Naive thymus-derived CD4-positive, alpha-beta T cell (primary cell): ENCODE measurements around the gene XPNPEP2. TPM values are rescaled to one million over a fixed set of nuclear protein-coding genes. Genes with fewer than 3 reads are reported as not detected.

Source experiments
- ATAC-seq: fragments of 150-1000 bp; cut with Tn5 transposase; 2 replicates; pipeline ENCODE4 v1.10.0; 2021; ENCODE audit warnings: mild to moderate bottlenecking, moderate library complexity
- CTCF ChIA-PET: fragments of 350-600 bp; sonication (Branson Sonifier 250); formaldehyde crosslinking; loops from one replicate; lab custom pipeline; 2021; ENCODE audit warnings: antibody characterized with exemption; lab: Charles Lee
- POLR2A ChIA-PET: fragments of 350-600 bp; sonication (Branson Sonifier 250); formaldehyde crosslinking; loops from one replicate; lab custom pipeline; 2021; ENCODE audit warnings: antibody characterized with exemption, inconsistent platforms; lab: Charles Lee
- DNase-seq, 9 donors: peaks; one replicate each; pipeline versions ENCODE4 v3.0.0 to v3.0.0-alpha.2; 2020 to 2022; ENCODE audit warnings: mixed read lengths in 1 of 9
- H3K27ac ChIP-seq: one replicate; pipeline ENCODE4 v1.7.0; 2013; ENCODE audit warnings: mild to moderate bottlenecking, low read depth, low read length, moderate library complexity
- H3K27me3 ChIP-seq, 2 donors: one replicate each; pipeline ENCODE4 v1.7.0; 2013; ENCODE audit warnings: low read length in 2 of 2, mild to moderate bottlenecking in 2 of 2, moderate library complexity in 2 of 2; ENCODE audit not compliant: control insufficient read depth in 2 of 2, insufficient read depth in 2 of 2
- H3K36me3 ChIP-seq, 3 experiments: 1 replicate in 2 of 3; 2 replicates in 1 of 3; pipeline ENCODE4 v1.7.0; 2013; ENCODE audit warnings: low read length in 3 of 3, mild to moderate bottlenecking in 3 of 3, moderate library complexity in 1 of 3; ENCODE audit not compliant: insufficient read depth in 3 of 3, control insufficient read depth in 2 of 3
- H3K4me1 ChIP-seq, 2 donors: one replicate each; pipeline ENCODE4 v1.7.0; 2013; ENCODE audit warnings: low read length in 2 of 2, mild to moderate bottlenecking in 2 of 2, moderate library complexity in 1 of 2; ENCODE audit not compliant: control insufficient read depth in 2 of 2, insufficient read depth in 2 of 2
- H3K4me3 ChIP-seq: 2 replicates; pipeline ENCODE4 v1.7.0; 2013; ENCODE audit warnings: mild to moderate bottlenecking, low read length
- H3K9me3 ChIP-seq, 3 experiments: 1 replicate in 2 of 3; 2 replicates in 1 of 3; pipeline ENCODE4 v1.7.0; 2013; ENCODE audit warnings: low read length in 3 of 3; ENCODE audit not compliant: control insufficient read depth in 2 of 3
- H3K27ac Mint-ChIP-seq, 9 donors: one replicate each; pipeline ENCODE4 v1.8.0; 2020 to 2022; ENCODE audit warnings: mixed read lengths in 9 of 9, mild to moderate bottlenecking in 8 of 9, moderate library complexity in 5 of 9, inconsistent platforms in 2 of 9
- H3K27me3 Mint-ChIP-seq, 5 donors: one replicate each; pipeline ENCODE4 v1.8.0; 2021 to 2022; ENCODE audit warnings: mixed read lengths in 5 of 5, mild to moderate bottlenecking in 1 of 5
- H3K36me3 Mint-ChIP-seq, 5 donors: one replicate each; pipeline ENCODE4 v1.8.0; 2020 to 2022; ENCODE audit warnings: mixed read lengths in 5 of 5, mild to moderate bottlenecking in 3 of 5, inconsistent platforms in 1 of 5
- H3K4me1 Mint-ChIP-seq, 7 donors: one replicate each; pipeline ENCODE4 v1.8.0; 2020 to 2022; ENCODE audit warnings: mixed read lengths in 7 of 7, mild to moderate bottlenecking in 3 of 7, inconsistent platforms in 1 of 7
- H3K4me3 Mint-ChIP-seq, 10 donors: one replicate each; pipeline ENCODE4 v1.8.0; 2020 to 2022; ENCODE audit warnings: mild to moderate bottlenecking in 10 of 10, mixed read lengths in 10 of 10, moderate library complexity in 6 of 10, inconsistent platforms in 2 of 10
- H3K9me3 Mint-ChIP-seq, 11 donors: one replicate each; pipeline ENCODE4 v1.8.0; 2020 to 2022; ENCODE audit warnings: mixed read lengths in 11 of 11, mild to moderate bottlenecking in 4 of 11, inconsistent platforms in 1 of 11, moderate library complexity in 1 of 11
- intact Hi-C, 2 donors: fragments of 100-400 bp; cut with micrococcal nuclease; formaldehyde crosslinking; loops; one replicate each; pipeline ENCODE4 v1.15.1; 2023
- polyA plus RNA-seq, 2 donors: library from polyadenylated mRNA; unstranded; fragments of 300-500 nt; fragmentation: Illumina TruSeq; gene quantifications; one replicate each; pipeline ENCODE4 v1.2.3, GENCODE V29; 2021
- total RNA-seq, 6 experiments: library from RNA in 5 of 6; stranded (reverse) in 5 of 6; gene quantifications; 1 replicate in 5 of 6; 2 replicates in 1 of 6; pipeline ENCODE4 v1.2.3 and lab custom pipeline; 2021 to 2026

XPNPEP2 gene
- total and polyA plus RNA-seq, 7 experiments from 2014 or later: 0.13 to 0.82 (median 0.29) TPM; not detected in 4

DNA sequence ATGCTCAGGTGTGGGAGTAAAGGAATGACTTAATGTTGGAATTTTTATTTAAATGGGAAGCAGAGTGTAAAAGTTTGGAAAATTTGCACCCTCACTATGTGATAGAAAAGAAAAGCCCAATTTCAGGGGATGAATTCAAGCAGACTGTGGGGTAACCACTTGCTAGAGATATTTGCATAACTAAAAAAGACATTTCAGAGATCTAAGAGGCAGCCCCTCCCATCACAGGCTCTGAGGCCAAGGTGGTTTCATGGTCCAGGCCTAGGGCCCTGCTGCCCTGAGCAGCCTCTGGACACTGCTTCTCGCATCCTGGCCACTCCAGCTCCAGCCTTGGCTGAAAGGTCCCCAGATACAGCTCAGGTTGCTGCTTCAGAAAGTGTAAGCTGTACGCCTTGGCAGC, 5.9 kb upstream of the XPNPEP2 start:
- Histone ChIP-seq H3K4me1 (peaks cover 8 to 34% of the 10 kb centered on the region in 2 donors), H3K9me3 (no peaks in the 10 kb centered on the region), H3K27ac (no peak overlapping the region), H3K36me3 (no peaks in the 10 kb centered on the region), H3K27me3 (no peaks in the 10 kb centered on the region), H3K4me3 (no peak overlapping the region)
- peaks cover 29 to 57% (median 40%) of the 10 kb centered on the region in 7 donors for H3K4me1 Mint-ChIP-seq
- intact Hi-C loops: no loop called here
- H3K36me3 Mint-ChIP-seq: peaks cover 0 to 10% (median 0%) of the 10 kb centered on the region in 5 donors
- DNase-seq (no peak), ATAC-seq (no peak)
- POLR2A ChIA-PET: interaction anchor here (1.1 kb wide), 1 partner anchor 49 kb away, joined by 3 read pairs; no protein-coding TSS in a partner anchor
- H3K4me3 Mint-ChIP-seq: no peak overlapping the region
- peak overlapping the region in 1 of 9 donors; percentile 48 for H3K27ac Mint-ChIP-seq
- H3K27me3 Mint-ChIP-seq: no peaks in the 10 kb centered on the region
- peaks cover 0 to 7% (median 0%) of the 10 kb centered on the region in 11 donors for H3K9me3 Mint-ChIP-seq
- CTCF ChIA-PET: no interaction called here

DNA sequence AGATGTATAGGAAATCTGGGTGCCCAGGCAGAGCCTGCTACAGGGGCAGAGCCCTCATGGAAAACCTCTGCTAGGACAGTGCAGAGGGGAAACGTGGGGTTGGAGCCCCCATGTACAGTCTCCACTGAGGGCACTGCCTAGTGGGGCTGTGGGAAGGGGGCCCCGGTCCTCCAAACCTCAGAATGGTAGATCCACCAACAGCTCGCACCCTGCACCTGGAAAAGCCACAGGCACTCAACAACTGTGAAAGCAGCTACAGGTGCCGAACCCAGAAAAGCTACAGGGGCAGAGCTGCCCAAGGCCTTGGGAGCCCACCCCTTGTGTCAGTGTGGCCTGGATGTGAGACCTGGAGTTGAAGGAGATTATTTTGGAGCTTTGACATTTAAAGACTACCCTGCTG, 5.4 kb upstream of the XPNPEP2 start:
- intact Hi-C loops: no loop called here
- Mint-ChIP-seq H3K36me3 (peaks cover 0 to 10% (median 0%) of the 10 kb centered on the region in 5 donors), H3K9me3 (peaks cover 0 to 7% (median 0%) of the 10 kb centered on the region in 11 donors), H3K27ac (no peak overlapping the region), H3K4me3 (no peak overlapping the region), H3K27me3 (no peaks in the 10 kb centered on the region), H3K4me1 (peaks cover 29 to 62% (median 42%) of the 10 kb centered on the region in 7 donors)
- ChIA-PET POLR2A (interaction anchor here (1.1 kb wide), 1 partner anchor 48 kb away, joined by 3 read pairs; no protein-coding TSS in a partner anchor), CTCF (no interaction called here)
- Histone ChIP-seq H3K4me1 (peaks cover 8 to 34% of the 10 kb centered on the region in 2 donors), H3K36me3 (no peaks in the 10 kb centered on the region), H3K27ac (no peak overlapping the region), H3K9me3 (no peaks in the 10 kb centered on the region), H3K27me3 (no peaks in the 10 kb centered on the region), H3K4me3 (no peak overlapping the region)
- DNase-seq (no peak), ATAC-seq (no peak)

- peaks cover 0 to under 1% (median 0%) of the 10 kb centered on the region in 5 donors for H3K36me3 Mint-ChIP-seq
- DNase-seq: no peak
- H3K27ac Mint-ChIP-seq: peak overlapping the region in 6 of 9 donors; percentile 28 to 82 (median 59)
- H3K9me3 Mint-ChIP-seq: peaks cover 0 to 3% (median 0%) of the 10 kb centered on the region in 11 donors
- ChIA-PET POLR2A (interaction anchor here (0.5 to 4.7 kb wide), 7 partner anchors 9 to 47 kb away, joined by 3 to 16 read pairs (median 5); partner anchors contain the start of gene SASH3), CTCF (no interaction called here)
- H3K4me3 ChIP-seq: no peak overlapping the region
- H3K4me3 Mint-ChIP-seq: peak overlapping the region in 8 of 10 donors; percentile 23 to 61 (median 36)
- H3K27me3 Mint-ChIP-seq: no peaks in the 10 kb centered on the region
- H3K4me1 Mint-ChIP-seq: peaks cover 12 to 44% (median 22%) of the 10 kb centered on the region in 7 donors
- H3K27me3 ChIP-seq: no peaks in the 10 kb centered on the region
- intact Hi-C loops: loop anchor here in 1 of 2 donors (2.0 kb wide), 1 partner anchor 86 kb away; no protein-coding TSS in a partner anchor
- peak; percentile 54 for ATAC-seq
- no peak overlapping the region for H3K27ac ChIP-seq
- no peaks in the 10 kb centered on the region for H3K9me3 ChIP-seq
- H3K36me3 ChIP-seq: no peaks in the 10 kb centered on the region
- peaks cover 8 to 21% of the 10 kb centered on the region in 2 donors for H3K4me1 ChIP-seq
Measured at GRCh38 chrX:129736491-129736890, 2.3 kb upstream of the XPNPEP2 start.

DNA sequence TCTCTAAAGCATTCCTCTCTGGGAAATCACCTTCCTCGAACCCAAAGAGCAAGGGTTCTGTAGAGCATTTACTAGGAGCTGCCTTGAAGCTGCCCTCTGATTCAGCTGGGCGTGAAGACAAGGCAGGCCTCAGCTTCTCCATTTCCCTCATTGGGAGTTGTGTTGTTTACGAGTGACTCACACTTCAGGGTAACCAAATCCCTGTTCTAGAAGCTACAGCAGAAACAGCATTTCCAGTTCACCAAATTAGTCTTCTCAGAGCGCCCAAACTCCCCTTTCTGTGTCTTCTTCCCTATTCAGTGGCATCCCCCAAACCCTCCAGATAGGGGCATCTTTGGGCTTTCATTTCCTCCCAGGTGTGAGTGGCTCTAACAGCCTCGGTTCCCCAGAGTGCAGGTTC, 863 bp upstream of the XPNPEP2 start:
- no peak overlapping the region for H3K27ac ChIP-seq
- intact Hi-C loops: loop anchor here in 1 of 2 donors (2.0 kb wide), 1 partner anchor 85 kb away; no protein-coding TSS in a partner anchor
- Mint-ChIP-seq H3K27me3 (no peaks in the 10 kb centered on the region), H3K4me3 (peak overlapping the region in 1 of 10 donors; percentile 42), H3K36me3 (no peaks in the 10 kb centered on the region), H3K4me1 (peaks cover 14 to 45% (median 29%) of the 10 kb centered on the region in 7 donors), H3K9me3 (peaks cover 0 to 3% (median 0%) of the 10 kb centered on the region in 11 donors), H3K27ac (peak overlapping the region in 2 of 9 donors; percentile 53 to 72)
- H3K4me1 ChIP-seq: peaks cover 8 to 17% of the 10 kb centered on the region in 2 donors
- ChIA-PET CTCF (interaction anchor here (0.7 kb wide), 1 partner anchor 54 kb away, joined by 8 read pairs; no protein-coding TSS in a partner anchor), POLR2A (interaction anchor here (0.6 to 4.7 kb wide), 4 partner anchors 8 to 56 kb away, joined by 3 to 16 read pairs (median 4); partner anchors contain the start of gene SASH3)
- ATAC-seq (peak; percentile 63), DNase-seq (no peak)
- H3K4me3 ChIP-seq: no peak overlapping the region
- H3K27me3 ChIP-seq: no peaks in the 10 kb centered on the region
- H3K9me3 ChIP-seq: no peaks in the 10 kb centered on the region
- H3K36me3 ChIP-seq: no peaks in the 10 kb centered on the region

GRCh38 chrX:129739578-129739977, 799 bp downstream of the XPNPEP2 start:
- H3K4me1 ChIP-seq: peaks cover 21 to 23% of the 10 kb centered on the region in 2 donors
- CTCF ChIA-PET: no interaction called here
- no peaks in the 10 kb centered on the region for H3K27me3 ChIP-seq
- no peak overlapping the region for H3K27ac ChIP-seq
- Mint-ChIP-seq H3K27me3 (no peaks in the 10 kb centered on the region), H3K4me3 (no peak overlapping the region), H3K9me3 (peaks cover 0 to 2% (median 0%) of the 10 kb centered on the region in 11 donors), H3K27ac (peak overlapping the region in 2 of 9 donors; percentile 26 to 79), H3K4me1 (peaks cover 16 to 59% (median 43%) of the 10 kb centered on the region in 7 donors), H3K36me3 (no peaks in the 10 kb centered on the region)
- no peak overlapping the region for H3K4me3 ChIP-seq
- ATAC-seq (no peak), DNase-seq (no peak)
- intact Hi-C loops: no loop called here
- H3K36me3 ChIP-seq: no peaks in the 10 kb centered on the region
- no peaks in the 10 kb centered on the region for H3K9me3 ChIP-seq
- POLR2A ChIA-PET: no interaction called here

DNA sequence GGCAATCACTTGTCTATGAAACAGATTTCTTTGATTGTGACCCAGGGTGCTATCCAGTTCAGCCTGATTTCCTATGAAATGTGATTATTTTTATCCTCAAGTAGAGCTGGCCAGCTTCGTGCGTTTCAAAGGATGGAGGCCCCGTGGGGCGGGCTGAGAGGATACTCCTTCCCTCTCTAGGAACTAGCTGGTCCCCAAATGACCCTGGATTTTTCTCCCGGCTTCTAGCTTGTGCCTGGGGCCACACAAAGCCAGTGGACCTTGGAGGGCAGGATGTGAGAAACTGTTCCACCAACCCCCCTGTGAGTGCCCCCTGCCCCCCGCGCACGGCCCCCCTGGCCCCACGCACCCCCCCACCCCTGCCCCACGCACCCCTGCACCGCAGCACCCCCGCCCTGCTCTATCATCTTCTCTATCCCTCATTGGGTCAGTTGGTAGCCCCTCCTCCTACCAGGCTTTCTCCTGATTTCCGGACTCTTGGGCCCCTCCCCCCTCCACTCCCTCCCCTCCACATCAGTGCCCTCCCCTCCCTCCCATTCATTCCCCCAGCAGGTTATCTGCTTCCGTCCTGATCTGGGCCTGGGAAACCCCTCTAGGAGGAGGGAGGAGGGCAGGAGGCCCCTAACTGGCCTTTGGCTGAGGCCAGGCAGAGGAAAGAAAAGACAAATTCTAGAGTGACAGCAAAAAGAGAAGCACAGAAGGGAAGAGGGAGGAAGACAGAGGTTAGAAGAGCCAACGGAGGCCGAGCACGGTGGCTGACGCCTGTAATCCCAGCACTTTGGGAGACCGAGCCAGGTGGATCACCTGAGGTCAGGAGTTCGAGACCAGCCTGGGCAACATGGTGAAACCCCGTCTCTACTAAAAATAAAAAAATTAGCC, 3.3 kb downstream of the XPNPEP2 start:
- DNase-seq (no peak), ATAC-seq (no peak)
- Histone ChIP-seq H3K4me1 (peaks cover 17 to 22% of the 10 kb centered on the region in 2 donors), H3K4me3 (no peak overlapping the region), H3K27ac (no peak overlapping the region), H3K27me3 (no peaks in the 10 kb centered on the region), H3K9me3 (no peaks in the 10 kb centered on the region), H3K36me3 (no peaks in the 10 kb centered on the region)
- Mint-ChIP-seq H3K27ac (peak overlapping the region in 3 of 9 donors; percentile 54 to 83 (median 66)), H3K36me3 (no peaks in the 10 kb centered on the region), H3K27me3 (no peaks in the 10 kb centered on the region), H3K9me3 (peaks cover 0 to 2% (median 0%) of the 10 kb centered on the region in 11 donors), H3K4me1 (peaks cover 20 to 66% (median 45%) of the 10 kb centered on the region in 7 donors), H3K4me3 (peak overlapping the region in 4 of 10 donors; percentile 47 to 54 (median 52))
- POLR2A ChIA-PET: no interaction called here
- CTCF ChIA-PET: no interaction called here
- intact Hi-C loops: loop anchor here in 1 of 2 donors (2.0 kb wide), 2 partner anchors 17 to 27 kb away; no protein-coding TSS in a partner anchor
